ENCODE measurements around the gene RBP5.

Gene RBP5

GRCh38 chr12:7076493-7076892 lies 52.2 kb downstream of the RBP5 start:
- no peak for DNase-seq (ENCODE audit: extremely low read depth in 1 of 2, low read depth in 1 of 2)

GRCh38 chr12:7075939-7076338 lies 52.8 kb downstream of the RBP5 start:
- no peak for DNase-seq (ENCODE audit: extremely low read depth in 1 of 2, low read depth in 1 of 2)

GRCh38 chr12:7075518-7075917 lies 53.2 kb downstream of the RBP5 start:
- DNase-seq (ENCODE audit: extremely low read depth in 1 of 2, low read depth in 1 of 2): no peak

- no peak for DNase-seq (ENCODE audit: extremely low read depth in 1 of 2, low read depth in 1 of 2)
Measured at GRCh38 chr12:7073946-7074345, 54.7 kb downstream of the RBP5 start.

Data from stimulated activated CD8-positive, alpha-beta memory T cell treated with anti-CD3 and anti-CD28 coated beads, Interleukin-7, amount 100 ng/mL, for 48 hours (primary cell).